Fibroblast of lung (primary cell): ENCODE measurements around the gene ECT2.

Source experiments
- EZH2 ChIP-seq: IDR thresholded peaks from 2 replicates; pipeline ENCODE4 v1.5.1; 2012; ENCODE audit warnings: low read length, control low read depth, mild to moderate bottlenecking; ENCODE audit errors: missing control alignments
- TF ChIP-seq, protein P1 (sequence below), 2 donors: IDR thresholded peaks in 1 of 2; conservative IDR thresholded peaks in 1 of 2; 1 replicate in 1 of 2; 2 replicates in 1 of 2; pipeline ENCODE4 v1.5.1; 2011 to 2012; ENCODE audit warnings: low read length in 2 of 2, control low read depth in 1 of 2, inconsistent platforms in 1 of 2, low read depth in 1 of 2, mild to moderate bottlenecking in 1 of 2

DNA sequence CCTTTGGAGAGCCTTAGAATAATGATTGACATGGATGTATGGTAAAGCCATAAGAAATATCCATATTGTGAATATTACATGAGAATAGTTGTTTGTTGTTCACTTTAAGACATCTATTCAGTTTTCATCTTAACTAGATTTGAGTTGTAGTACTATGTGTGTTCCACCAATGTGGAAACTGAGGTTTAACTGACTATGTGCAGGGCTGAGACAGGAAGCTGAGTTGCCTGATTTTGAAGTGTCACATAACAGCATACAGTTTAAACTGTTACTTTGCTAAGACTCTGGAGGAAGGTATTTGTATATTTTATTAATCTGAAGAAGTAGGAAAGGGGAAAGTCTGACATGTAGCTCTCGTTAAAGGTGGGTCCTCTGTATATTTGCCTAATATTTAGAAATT is 2.1 kb downstream of the ECT2 start:
- TF ChIP-seq EZH2 = no peak
- TF ChIP-seq, protein P1, sequence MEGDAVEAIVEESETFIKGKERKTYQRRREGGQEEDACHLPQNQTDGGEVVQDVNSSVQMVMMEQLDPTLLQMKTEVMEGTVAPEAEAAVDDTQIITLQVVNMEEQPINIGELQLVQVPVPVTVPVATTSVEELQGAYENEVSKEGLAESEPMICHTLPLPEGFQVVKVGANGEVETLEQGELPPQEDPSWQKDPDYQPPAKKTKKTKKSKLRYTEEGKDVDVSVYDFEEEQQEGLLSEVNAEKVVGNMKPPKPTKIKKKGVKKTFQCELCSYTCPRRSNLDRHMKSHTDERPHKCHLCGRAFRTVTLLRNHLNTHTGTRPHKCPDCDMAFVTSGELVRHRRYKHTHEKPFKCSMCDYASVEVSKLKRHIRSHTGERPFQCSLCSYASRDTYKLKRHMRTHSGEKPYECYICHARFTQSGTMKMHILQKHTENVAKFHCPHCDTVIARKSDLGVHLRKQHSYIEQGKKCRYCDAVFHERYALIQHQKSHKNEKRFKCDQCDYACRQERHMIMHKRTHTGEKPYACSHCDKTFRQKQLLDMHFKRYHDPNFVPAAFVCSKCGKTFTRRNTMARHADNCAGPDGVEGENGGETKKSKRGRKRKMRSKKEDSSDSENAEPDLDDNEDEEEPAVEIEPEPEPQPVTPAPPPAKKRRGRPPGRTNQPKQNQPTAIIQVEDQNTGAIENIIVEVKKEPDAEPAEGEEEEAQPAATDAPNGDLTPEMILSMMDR (conservative IDR thresholded peaks at IDR 0.05 in 1 of 2, IDR thresholded peaks at IDR 0.05 in 1 of 2; ENCODE audit: low read depth in 1 of 2, low read length in 2 of 2) = no peak
